GM12801 (cell line): ENCODE data around the gene C11orf86.

Source experiments
- TF ChIP-seq, protein P1 (sequence below): IDR thresholded peaks from one replicate; pipeline ENCODE4 v1.5.1; 2011; ENCODE audit warnings: control low read depth; ENCODE audit not compliant: insufficient read length; ENCODE audit errors: extremely low read depth

Gene C11orf86

GRCh38 chr11:66938582-66939135 is 36.4 kb upstream of the C11orf86 start:
- TF ChIP-seq, protein P1, sequence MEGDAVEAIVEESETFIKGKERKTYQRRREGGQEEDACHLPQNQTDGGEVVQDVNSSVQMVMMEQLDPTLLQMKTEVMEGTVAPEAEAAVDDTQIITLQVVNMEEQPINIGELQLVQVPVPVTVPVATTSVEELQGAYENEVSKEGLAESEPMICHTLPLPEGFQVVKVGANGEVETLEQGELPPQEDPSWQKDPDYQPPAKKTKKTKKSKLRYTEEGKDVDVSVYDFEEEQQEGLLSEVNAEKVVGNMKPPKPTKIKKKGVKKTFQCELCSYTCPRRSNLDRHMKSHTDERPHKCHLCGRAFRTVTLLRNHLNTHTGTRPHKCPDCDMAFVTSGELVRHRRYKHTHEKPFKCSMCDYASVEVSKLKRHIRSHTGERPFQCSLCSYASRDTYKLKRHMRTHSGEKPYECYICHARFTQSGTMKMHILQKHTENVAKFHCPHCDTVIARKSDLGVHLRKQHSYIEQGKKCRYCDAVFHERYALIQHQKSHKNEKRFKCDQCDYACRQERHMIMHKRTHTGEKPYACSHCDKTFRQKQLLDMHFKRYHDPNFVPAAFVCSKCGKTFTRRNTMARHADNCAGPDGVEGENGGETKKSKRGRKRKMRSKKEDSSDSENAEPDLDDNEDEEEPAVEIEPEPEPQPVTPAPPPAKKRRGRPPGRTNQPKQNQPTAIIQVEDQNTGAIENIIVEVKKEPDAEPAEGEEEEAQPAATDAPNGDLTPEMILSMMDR: no peak

DNA sequence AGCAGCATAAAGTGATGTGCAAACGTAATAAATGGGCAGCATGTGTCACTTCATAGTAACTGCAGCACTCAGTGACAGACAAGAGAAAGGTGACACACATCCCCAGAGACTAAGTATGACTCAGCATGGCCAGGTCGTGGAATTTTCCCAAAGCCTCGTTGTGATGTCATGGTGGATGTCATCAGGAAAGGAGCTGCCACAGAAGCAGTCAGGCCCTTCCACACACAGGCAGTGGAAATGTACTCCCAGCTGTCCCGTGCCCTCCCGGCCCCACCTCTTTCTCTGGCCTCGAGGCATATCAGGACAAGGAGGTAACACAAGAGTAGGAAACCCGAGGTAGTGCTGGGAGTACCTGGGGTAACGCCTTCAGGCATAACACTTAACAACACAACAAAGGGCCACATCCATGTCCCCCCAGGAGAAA is 25.0 kb upstream of the C11orf86 start:
- TF ChIP-seq, protein P1: no peak

DNA sequence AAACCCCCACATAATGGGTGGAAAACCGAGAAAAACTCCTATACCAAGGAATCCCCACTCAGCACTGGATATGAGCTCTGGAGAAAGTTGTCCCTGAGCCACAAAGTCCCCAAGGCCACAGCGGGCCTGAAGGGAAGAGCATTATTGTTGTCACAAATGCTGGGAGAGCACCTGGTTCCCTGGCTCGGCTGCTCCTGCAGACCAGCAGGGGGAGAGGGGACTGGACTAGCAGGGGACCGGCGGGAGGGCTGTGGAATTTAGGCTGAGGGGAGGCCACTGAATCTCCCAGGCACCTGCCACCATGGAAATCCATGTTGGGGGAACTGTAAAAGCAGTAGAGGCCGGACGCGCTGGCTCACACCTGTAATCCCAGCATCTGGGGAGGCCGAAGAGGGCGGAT is 24.0 kb upstream of the C11orf86 start:
- TF ChIP-seq, protein P1: no peak

- TF ChIP-seq, protein P1: no peak
Observed at GRCh38 chr11:66951927-66952337, 23.2 kb upstream of the C11orf86 start.

DNA sequence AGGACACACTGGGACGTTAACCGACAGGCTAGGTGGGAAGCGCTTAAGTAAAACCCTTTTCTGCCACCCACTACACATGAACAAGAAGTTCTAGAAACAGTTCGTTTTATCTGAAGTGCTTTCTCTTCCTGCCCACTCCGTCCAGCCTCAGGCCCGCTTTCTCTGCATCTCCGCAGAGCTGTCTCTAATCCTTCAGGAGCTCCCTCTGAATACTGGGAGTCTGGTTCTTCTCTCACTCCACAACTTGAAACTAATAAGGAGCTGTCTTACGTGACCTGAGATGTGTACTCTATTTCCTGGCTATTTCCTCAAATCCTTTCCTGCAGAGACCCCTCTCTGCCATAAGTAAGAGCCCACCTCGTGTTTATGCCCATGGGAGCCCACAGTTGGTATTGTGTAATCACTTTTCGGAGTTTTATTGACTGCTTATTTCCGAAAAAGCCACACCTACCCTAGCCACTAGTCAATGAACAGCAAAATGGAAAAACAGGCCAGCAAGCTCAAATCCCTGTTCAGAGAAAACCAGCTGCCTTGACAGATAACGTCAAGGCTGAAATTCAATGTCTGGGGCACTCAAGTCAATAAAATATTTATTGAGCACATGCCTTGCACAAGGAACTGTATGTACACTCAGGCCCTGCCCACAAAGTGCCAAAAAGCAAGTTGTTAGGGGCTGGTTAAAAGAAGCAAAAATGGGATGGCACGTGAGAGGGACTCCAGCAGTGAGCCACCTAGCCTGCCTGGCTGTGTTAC is 21.8 kb upstream of the C11orf86 start:
- TF ChIP-seq, protein P1: no peak

DNA sequence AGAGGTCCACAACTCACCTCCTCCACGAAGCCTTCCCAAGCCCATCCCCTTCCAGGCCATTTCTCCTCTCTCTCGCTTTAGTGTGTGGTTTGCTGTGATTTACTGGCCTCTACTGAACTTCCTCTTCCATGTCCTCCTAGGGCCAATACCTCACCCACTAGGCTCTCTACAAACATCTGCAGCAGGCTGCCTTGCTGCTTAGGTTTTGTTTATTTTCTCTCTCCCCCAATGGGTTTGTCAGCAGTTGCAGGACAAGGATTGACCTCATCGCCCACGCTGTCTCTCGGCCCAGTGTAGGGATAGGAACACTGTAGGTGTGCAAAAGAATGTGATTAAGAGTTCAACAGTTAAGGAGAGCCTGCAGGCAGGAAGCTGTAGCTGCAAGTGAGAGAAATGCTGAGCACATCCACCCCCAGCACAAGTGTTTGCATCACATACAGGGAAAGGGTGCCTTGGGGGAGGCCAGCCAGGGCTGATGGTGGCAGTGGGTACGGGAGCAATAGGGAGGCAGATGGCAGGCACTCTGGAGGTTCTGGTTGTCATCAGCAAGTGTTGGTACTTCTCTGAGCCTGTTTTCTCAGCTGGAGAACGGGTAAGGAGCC is 18.3 kb upstream of the C11orf86 start:
- TF ChIP-seq, protein P1: no peak

DNA sequence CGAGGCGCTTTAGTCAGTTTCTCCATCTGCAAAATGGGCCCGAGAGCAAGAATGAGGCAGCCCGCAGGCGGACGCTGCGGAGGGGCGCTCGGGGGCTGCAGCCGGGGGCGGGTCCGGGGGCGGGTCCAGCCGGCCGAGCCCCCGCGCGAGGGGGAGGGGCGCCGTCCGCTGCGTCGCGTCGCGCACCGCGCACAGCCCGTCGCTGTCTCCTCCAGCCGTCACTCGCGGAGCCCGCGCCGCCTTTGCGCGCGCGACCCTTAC is 17.2 kb upstream of the C11orf86 start:
- TF ChIP-seq, protein P1: no peak
